Activated CD4-positive, alpha-beta T cell treated with anti-CD3 and anti-CD28 coated beads, Interleukin-2, amount 50 U/mL, for 48 hours (primary cell): ENCODE measurements around the gene FOXP4.

Experiments
- DNase-seq, 2 experiments: peaks; one replicate each; pipeline ENCODE4 v3.0.0-alpha.2; 2020

The FOXP4 gene

DNA sequence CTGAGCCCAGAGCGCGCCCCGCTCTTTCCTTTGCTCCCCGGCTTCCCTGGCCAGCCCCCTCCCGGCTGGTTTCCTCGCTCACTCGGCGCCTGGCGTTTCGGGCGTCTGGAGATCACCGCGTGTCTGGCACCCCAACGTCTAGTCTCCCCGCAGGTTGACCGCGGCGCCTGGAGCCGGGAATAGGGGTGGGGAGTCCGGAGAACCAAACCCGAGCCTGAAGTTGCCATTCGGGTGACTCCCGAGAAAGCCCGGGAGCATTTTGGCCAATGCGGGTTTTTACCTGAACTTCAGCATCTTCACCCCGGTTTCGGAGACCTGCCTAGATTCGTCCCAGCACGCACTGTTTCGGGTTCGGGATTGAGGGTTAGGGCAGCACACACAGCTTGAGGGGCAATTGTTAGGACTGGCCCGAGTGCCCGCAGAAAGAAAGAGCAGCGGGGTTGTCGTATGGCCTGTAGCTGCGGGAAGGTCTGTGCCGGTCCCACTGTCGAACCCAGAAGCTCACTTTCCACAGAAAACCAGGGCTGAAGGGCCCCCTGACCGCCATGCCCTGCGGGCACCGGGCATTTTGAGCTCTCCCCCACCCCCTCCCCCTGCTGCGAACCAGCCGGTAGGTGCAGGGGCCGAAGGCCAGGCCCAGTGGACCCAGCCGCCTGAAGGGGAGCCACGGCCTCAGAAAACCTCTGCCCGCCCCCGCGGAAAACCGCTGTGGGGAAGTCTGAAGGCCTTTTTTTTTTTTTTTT lies 2.1 kb downstream of the FOXP4 start:
- peak; percentile 65 to 74 for DNase-seq

DNA sequence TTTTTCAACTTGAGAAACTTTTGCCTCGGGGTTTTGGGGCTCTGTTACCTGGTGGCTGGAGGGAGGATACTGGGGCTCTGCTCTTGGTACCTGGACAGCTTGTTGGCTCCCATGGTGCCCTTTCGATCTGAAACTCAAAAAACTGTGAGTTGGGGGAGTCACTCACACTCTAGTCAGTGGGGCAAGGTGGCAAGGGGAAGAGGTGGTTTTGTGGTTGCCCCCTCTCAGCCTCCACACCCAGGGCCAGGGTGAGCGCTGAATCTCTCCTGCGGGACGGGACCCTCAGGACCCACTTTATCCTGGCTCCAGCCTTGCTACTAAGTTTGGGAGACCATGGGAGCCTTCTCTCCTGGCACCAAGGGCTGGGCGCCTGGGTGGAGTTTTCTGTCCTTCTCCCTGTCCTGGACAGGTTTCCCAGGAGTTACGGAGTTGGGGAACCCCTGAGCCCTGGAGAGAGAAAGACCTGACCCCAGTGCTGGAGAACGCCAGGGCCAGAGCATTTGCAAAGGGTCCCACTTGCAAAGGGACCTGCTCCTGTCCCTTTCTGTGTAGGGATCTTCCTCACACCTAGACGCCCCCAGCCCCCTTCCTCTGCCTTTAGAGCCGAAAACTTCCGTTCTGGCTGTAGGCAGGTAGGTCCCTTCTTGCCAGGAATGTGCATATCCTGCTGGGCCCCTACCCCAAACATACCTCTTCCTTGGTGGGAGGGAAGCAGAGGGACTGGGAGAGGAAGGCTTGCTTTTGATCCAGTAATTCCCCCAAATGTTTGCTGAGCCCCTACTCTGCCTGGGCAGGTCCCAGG lies 2.9 kb downstream of the FOXP4 start:
- DNase-seq = no peak

DNA sequence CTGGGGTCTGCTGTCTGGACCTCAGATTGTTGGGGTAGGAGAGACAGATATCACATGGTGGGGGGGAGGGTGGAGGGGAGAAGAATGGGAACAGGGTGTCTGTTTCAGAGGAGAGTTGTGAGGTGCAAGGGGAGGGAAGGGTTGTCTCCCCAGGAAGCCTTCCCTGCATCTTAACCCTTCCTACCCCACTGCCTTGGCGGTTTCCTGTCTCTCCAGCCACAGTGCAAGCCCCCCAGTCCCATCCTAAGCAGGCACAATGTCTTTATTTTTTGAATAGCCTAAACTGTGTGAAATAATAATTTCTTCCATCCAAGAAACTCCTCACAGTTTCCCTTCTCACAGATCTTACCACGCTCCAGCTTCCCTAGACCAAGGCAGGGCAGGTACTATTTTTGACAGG lies 3.5 kb downstream of the FOXP4 start:
- no peak for DNase-seq

DNA sequence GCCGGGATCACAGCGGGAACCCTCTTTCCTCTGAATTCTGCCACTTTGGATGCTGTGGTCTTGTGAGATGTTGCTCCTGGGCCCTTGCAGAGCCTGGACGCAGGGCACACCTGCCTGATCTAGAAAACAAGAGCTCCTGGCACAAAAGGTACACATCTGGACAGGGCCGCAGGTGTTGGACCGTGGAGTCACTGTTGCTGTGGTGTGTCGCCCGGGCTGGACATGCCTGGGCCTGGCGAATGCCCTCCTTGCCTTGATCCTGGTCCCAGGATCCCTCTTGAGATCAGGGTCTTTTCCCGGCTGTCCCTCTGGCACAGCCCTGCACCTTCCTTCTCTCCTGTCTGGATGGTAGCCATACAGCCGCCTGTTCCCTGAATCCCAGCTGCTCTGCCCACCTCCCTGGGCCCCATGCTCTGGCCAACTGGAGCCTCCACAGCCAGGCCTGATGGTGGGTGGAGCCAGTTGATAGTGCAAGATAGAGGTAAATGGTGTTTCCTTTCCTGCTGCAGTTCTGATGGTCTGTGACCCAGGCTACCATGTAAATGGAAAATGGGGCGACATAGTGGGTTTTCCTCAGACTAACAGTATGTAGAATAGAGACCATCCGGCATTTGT lies 5.0 kb downstream of the FOXP4 start:
- DNase-seq = no peak

DNA sequence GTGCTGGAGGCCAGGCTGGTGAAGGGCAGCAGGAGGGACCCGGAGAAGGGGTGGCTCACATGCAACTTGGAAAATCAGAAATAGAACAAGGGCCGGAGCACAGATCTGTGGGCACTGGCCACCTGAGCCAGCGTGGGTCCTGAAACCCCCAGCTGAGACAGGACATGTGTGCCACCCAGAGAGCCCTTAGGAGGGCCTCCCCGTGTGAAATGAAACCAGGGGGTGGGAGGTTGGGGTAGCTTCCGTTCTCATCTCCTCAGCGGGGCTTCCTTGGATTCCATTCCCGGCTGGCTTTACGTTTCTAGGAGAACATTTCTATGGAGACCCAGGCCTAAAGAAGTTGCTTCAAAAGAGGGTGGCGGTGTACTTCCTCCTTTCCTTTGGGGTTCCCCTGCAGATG lies 5.7 kb downstream of the FOXP4 start:
- DNase-seq = no peak

DNA sequence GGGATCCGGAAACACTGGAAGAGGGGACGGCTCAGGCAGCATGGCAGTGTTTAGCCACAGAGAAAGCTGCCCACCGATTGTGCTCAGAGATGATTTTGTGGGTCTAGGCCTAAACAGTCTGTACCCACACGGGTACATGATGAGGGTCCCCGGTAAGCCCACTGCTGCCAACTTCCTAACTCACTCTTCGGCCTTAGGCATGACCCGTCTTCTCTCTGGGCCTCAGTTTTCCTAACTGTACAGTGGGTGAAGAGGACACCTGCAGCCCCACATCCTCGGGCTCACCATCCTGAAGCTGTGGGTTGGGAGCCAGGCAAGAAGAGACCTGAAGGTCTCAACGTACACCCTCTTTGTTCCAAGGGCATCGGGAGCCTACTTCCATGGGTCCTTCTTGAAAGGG lies 6.5 kb downstream of the FOXP4 start:
- DNase-seq = no peak

DNA sequence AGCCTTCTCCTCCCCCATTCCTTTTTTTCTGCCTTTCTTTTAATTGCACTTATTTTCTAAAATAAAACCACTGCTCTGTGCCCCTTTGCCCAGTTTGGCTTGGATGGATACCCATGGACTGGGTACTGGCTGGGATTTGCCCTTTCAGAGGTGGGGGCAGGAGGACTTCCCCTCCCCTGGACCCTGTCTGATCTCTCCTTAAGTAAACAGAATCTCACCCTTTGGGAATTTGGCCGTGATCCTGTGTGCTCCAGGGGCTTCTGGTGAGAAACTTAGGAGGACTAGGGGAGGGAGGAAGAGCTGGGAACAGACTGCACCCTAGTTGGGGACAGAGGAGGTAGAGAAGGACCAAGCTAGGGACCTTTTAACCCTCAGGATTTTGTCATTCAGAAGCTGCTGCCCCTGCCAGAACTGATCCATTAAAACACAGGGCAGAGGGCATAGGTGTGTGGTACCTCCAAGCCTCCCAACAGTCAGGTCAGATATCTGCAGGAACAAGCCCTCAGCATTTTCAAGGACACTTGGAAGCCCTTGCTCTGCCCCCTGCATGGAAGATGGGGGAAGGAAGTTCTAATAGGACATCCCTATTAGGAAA lies 7.3 kb downstream of the FOXP4 start:
- no peak for DNase-seq

DNA sequence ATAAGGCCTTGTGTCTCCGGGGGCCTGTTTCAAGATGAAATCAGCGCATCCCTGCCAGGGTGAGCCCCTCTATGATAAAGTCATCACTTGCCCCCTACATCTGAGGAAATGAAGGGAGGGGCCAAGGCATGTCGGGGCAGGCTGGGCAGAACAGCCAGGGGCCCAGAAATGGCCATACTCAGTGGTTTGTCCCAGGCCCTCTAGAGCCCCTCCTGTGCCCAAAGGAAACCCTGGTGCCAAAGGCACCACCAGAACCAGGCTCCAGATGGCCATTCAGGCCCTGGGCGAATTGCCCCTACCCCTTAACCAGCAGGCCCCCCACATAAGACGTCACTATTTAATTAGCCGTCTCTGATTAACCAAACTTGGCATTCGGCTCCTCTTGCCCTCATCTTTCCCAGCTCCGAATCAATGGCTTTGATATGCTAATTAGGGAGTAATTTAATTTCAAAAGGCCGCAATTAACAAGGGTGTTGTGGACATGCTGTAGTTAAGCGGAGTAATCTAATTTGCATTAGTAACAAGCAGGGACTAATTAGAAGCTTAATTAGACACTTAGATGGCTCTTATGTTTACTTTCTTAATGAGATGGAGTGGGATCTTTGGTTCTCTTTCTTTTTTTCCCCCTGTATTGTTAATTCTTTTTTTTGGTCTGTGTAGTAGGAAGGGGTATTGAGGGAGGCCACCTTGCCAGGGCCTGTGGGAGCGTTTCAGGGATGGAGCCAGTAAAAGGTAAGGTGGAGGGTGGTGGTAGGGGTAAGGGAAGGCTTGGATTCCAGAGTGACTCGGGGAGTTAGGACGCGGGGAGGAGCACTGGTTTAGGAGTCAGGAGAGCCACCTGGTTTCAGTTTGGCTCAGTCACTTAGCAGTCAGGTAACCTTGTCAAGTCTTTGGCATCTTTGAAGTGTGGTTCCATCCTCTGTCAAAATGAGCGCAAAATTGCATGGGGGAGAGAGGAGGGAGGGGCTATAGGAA lies 9.4 kb downstream of the FOXP4 start:
- no peak for DNase-seq

DNA sequence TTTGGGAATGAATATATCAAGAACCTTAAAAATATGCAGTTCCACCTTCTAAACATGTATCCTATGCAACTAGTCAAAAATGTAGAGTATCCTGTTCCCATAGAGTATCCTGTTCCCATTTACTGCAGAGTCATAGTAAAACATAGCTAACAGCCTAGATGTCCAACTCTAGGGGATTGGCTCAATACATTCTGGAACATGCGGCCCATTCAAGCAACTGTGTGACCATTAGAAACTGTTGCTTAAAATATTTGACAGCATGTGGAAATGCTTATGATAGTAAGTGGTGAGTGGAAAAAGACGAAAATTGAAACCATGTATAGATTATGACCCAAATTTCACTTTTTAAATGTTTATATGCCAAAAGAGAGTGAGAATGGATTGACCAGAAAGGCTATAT lies 11.2 kb downstream of the FOXP4 start:
- no peak for DNase-seq

DNA sequence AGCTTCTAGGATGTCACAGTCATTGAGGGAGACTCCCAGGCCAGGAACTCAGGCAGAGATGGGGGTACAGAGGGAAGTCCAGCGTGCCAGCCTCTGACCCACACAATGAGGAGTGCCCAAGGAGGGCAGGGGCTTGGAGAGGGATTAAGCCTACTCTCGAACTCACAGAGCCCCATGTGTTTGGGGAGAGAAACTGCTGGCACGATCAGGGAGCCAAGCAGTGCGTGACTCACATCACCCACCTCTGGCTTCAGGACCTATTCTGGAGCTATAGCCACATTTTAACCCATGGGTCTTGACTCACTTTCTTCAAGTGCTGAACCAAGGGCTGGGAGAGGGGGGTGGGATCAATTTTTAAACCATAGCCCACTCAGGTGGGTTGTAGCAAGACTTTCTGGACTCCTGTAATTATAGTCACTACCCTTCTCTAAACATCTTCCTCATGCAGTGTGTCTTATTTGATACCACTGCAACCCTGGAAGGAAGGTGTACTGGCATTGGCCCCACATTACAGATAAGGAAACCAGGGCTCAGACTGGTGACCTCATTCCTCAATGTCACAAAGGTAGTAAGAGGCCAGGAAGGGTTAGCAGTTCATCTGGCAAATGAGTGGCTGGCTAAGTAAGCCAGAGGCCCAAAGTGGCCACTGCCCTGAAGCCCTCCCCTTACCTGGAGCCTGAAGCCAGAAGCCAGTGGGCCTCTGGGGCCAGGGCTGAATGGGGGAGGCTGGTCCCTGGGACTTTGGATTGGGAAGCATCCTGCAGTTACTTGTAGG lies 12.0 kb downstream of the FOXP4 start:
- DNase-seq = no peak

DNA sequence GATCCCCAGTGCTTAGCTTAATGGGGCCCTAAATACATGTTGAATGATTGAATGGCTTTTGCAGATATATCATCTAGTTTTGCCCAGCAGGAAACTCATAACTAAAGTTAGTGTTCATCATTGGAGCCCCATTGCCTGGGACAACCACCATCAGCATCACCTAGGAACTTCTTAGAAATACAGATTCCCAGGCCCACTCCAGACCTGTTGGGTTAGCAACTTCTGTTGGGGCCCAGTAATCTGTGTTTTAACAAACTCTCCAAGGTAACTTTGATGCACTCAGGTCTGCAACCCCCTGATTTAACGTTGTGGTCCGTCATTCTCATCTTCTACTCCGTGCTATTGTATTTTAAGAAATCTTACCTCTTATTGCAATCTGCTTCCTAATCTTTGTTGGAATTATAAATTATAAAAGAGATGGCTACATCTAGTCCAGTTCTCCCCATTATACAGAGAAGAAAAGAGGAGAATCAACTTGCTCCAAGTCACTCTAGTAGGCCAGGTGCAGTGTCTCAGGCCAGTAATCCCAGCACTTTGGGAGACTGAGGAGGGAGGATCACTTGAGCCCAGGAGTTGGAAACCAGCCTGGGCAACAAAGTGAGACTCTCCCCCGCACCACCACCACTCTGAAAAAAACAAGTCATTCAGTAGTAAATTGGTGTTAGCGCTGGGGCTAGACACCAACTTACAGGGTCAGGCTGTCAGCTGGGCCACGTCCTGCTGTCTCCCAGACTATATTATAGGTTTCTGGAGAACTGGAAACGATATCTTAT lies 13.7 kb downstream of the FOXP4 start:
- no peak for DNase-seq

DNA sequence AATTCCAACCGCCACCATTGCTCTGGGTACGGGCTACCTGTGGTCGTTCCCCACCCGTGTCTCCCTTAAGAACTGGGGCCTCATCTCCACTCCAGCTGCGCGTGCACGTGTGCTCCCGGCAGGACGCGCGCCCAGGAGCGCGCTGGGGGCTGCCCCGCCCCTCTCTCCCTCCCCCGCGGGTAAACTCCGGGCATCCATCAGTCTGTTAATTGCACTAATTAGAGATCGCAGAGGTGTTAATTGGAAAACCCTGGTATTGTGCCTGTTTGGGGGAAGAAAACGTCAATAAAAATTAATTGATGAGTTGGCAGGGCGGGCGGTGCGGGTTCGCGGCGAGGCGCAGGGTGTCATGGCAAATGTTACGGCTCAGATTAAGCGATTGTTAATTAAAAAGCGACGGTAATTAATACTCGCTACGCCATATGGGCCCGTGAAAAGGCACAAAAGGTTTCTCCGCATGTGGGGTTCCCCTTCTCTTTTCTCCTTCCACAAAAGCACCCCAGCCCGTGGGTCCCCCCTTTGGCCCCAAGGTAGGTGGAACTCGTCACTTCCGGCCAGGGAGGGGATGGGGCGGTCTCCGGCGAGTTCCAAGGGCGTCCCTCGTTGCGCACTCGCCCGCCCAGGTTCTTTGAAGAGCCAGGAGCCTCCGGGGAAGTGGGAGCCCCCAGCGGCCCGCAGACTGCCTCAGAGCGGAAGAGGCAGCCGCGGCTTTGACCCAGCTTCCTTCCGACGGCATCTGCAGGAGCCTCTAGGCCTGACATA lies 14.4 kb downstream of the FOXP4 start:
- DNase-seq = peak; percentile 81 to 86

DNA sequence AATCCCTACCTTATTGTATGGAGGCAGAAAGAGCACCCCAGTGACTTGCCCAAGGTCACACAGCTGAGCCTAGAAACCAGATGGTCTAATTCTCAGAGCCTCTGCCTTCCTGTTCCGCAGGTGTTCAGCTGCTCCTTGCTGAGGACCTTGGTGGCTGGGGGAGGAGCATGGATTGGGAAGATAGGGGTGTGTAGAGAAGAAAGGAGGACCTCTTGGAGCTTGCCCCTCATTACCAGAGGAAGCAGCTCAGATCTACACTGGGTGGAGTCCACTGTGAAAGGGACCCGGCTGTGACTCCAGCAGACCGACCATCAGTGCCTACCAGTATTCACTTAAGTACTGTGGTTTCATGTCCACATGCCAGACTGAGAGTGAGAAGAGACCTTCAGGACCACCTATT lies 15.2 kb downstream of the FOXP4 start:
- DNase-seq = no peak

DNA sequence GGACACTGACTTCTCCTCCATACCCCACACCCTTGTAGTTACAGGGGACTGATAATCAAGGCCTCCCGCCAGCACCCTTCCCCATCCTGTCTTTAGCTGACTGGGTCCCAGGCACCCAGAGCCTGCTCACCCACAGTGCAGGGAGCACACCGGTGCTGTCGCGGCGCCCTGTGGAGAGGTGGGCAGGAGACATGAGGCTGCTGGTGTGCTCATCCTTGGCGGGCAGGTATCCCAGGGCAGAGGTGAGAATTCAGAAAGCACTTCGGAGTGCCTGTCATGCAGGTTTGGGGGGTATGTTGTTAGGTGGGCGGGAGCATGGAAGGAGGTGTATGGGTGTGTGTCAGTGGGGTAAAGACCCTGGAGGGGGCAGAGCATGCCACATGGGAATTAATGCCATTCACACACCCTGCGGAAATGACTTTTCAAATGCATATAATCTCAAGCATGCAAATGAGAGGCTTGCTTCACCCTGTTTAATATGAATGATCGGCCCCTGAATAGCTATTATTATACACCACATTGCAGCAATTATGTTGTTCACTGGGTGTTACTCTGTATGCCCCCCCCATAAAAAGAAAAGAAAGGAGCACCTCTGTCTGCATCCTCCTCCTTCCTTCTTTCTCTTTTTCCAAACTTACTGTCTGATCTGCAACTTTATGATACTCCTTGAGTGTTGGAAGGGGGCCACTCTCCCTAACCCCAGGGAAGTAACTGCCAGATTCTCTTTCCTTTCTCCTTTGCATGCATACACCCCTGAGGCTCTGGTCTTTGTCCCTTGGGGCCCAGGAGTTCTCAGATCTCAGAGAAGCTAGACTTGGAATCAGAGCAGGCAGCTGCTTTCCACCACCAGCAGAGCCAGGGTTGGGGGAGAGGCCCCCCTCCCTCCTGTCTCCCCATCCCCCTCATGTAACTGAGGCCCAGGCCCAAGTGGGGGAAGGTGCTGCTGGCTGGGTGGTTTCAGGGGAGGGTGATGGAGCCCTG lies 16.0 kb downstream of the FOXP4 start:
- no peak for DNase-seq

DNA sequence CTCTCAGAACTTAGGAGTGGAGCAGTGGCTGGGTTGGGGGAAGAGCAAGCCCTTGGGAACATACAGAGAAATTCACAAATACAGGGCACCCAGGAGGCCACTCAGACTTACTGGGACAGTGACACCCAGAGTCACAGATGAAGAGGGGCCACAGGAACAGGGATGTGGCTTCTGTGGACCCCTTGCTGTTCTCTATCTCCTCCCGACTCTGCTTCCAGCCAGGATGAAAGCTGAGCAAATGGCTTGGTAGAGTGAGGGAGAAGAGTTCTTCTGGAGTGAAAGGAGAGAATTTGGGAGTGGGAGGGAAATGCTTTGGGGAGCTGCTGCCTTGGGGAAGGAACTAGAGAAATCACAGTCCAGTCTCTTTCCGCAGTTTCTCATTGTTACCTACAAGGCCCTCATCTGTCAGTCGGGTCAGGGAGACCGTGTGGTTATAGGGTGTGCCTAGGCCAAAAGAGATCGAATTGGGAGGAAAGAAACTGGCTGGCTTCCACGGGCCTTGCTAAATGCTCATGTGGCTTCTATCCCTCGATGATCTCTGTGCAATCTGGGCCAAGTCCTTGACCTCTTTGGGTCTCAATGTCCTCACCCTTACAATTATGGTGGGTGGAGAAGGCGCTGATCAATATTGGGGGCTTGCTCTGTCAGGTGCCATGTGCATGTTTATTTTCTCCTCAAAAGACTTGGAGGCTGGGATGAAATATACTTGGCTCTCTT lies 17.0 kb downstream of the FOXP4 start:
- DNase-seq = no peak

DNA sequence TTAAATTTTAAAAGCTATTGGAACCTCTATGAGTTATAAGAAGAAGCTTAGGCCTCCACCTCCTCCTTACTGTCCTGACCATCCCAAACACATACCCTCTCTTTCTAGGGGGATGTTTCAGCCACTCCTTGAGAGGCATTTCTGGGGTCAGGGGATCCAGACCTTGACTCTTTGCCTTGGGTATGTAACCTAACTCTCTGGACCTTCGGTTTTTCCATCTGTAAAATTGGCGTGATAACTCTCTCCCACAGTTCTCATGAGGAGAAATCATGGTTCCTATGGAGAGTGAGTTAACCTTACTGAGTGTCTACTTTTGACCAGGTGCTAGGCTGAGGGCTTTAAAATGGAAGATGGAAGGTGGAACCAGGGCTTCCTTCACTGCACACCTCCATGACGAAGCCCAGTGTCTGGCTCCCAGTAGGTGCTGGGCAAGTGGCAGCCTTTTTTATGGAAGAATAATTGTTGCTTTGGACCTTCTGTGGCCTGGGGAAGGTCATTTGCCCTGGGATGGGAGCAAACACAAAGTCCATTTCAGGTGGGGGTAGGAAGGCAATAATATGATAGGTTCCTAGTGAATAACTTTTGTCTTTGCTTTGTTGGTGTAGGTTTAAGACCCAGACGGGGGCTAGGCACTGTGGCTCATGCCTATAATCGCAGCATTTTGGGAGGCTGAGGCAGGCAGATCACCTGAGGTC lies 18.4 kb downstream of the FOXP4 start:
- no peak for DNase-seq

DNA sequence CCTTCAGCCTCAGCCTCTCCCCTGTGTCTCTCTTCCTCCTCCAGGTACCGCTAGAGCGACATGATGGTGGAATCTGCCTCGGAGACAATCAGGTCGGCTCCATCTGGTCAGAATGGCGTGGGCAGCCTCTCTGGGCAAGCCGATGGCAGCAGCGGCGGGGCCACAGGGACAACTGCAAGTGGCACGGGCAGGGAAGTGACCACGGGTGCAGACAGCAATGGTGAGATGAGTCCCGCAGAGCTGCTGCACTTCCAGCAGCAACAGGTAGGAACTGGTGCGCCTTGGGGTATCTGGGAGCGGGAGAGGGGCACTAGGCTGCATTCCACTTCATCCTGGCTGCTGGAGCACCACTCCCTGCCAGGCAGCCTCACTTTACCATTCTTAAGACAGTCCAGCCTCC lies 19.5 kb downstream of the FOXP4 start:
- DNase-seq = no peak
